ENCODE data around the gene P3H2. TPM values are rescaled to one million over a fixed set of nuclear protein-coding genes. Genes with fewer than 3 reads are reported as not detected.

Gene P3H2
- total RNA-seq, 2 donors from 2014 or later = 5.1 to 5.4 TPM

GRCh38 chr3:190127797-190128196 is 7.1 kb upstream of the P3H2 start:
- no peak overlapping the region for H3K27ac ChIP-seq
- H3K9me3 ChIP-seq = no peaks in the 10 kb centered on the region
- no peaks in the 10 kb centered on the region for H3K27me3 ChIP-seq
- H3K4me3 ChIP-seq = no peak overlapping the region
- TF ChIP-seq, protein P1, sequence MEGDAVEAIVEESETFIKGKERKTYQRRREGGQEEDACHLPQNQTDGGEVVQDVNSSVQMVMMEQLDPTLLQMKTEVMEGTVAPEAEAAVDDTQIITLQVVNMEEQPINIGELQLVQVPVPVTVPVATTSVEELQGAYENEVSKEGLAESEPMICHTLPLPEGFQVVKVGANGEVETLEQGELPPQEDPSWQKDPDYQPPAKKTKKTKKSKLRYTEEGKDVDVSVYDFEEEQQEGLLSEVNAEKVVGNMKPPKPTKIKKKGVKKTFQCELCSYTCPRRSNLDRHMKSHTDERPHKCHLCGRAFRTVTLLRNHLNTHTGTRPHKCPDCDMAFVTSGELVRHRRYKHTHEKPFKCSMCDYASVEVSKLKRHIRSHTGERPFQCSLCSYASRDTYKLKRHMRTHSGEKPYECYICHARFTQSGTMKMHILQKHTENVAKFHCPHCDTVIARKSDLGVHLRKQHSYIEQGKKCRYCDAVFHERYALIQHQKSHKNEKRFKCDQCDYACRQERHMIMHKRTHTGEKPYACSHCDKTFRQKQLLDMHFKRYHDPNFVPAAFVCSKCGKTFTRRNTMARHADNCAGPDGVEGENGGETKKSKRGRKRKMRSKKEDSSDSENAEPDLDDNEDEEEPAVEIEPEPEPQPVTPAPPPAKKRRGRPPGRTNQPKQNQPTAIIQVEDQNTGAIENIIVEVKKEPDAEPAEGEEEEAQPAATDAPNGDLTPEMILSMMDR (IDR thresholded peaks at IDR 0.05) = no peak
- DNase-seq (ENCODE audit: low spot score) = no peak
- no peaks in the 10 kb centered on the region for H3K36me3 ChIP-seq
- no peaks in the 10 kb centered on the region for H3K4me1 ChIP-seq

DNA sequence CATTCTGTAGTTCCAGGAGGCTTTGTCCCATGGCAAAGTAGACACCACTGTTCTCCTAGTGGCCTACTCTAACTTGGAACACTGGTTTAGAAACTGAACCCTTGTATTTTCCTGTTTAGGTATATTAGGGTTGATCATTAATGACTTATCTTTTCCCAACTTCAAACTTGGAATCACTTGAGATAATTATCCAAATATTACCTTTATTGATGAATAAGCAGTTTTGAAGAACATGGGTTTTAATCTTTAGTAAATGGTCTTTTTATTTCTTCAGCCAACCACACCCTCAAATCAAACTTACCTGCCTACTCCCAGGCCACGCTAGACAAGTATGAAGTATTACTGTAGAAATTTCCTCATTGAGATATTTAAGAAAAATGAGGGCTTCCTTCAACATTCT is 6.5 kb upstream of the P3H2 start:
- no peaks in the 10 kb centered on the region for H3K9me3 ChIP-seq
- TF ChIP-seq, protein P1 (IDR thresholded peaks at IDR 0.05) = no peak
- H3K27ac ChIP-seq = no peak overlapping the region
- no peak overlapping the region for H3K4me3 ChIP-seq
- no peaks in the 10 kb centered on the region for H3K36me3 ChIP-seq
- DNase-seq (ENCODE audit: low spot score) = no peak
- no peaks in the 10 kb centered on the region for H3K4me1 ChIP-seq
- no peaks in the 10 kb centered on the region for H3K27me3 ChIP-seq

DNA sequence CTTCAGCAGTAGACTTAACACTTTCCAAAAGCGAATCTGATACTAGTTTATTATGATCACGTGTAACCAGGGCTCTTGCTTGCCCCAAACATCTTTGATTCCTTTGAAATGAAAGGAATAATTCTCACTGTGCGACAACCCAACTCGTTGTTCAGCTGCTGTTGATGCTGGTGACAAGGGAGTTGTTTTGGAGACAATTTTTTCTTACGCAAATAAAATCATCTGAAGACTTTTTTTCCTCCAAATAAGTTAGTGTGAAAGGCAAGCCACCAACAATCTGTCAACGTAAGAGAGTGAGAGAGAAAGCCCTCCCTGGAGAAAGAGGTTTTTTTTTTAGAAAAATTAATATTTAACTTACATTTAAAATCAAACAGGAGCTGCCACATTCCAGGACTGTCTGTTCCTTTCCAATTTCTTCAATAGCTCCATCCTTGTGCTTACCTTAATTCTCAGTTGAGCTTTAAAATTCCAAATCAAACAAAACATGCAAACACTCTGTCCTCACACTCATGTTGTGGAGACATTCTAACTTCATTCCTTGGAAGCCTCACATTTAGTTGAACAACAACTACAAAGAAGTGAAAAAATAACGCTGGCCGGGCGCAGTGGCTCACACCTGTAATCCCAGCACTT is 4.9 kb upstream of the P3H2 start:
- Histone ChIP-seq H3K9me3 (no peaks in the 10 kb centered on the region), H3K36me3 (no peaks in the 10 kb centered on the region), H3K4me3 (no peak overlapping the region), H3K27ac (no peak overlapping the region), H3K4me1 (peaks cover 0 to 6% of the 10 kb centered on the region in 2 donors), H3K27me3 (no peaks in the 10 kb centered on the region)
- DNase-seq (ENCODE audit: low spot score) = no peak
- TF ChIP-seq, protein P1 (IDR thresholded peaks at IDR 0.05) = no peak

- H3K4me3 ChIP-seq = no peak overlapping the region
- H3K36me3 ChIP-seq = no peaks in the 10 kb centered on the region
- peaks cover 0 to 12% of the 10 kb centered on the region in 2 donors for H3K4me1 ChIP-seq
- H3K27ac ChIP-seq = no peak overlapping the region
- no peaks in the 10 kb centered on the region for H3K27me3 ChIP-seq
- no peaks in the 10 kb centered on the region for H3K9me3 ChIP-seq
- TF ChIP-seq, protein P1 (IDR thresholded peaks at IDR 0.05) = no peak
- DNase-seq (ENCODE audit: low spot score) = no peak
Observed at GRCh38 chr3:190124067-190124466, 3.4 kb upstream of the P3H2 start.

DNA sequence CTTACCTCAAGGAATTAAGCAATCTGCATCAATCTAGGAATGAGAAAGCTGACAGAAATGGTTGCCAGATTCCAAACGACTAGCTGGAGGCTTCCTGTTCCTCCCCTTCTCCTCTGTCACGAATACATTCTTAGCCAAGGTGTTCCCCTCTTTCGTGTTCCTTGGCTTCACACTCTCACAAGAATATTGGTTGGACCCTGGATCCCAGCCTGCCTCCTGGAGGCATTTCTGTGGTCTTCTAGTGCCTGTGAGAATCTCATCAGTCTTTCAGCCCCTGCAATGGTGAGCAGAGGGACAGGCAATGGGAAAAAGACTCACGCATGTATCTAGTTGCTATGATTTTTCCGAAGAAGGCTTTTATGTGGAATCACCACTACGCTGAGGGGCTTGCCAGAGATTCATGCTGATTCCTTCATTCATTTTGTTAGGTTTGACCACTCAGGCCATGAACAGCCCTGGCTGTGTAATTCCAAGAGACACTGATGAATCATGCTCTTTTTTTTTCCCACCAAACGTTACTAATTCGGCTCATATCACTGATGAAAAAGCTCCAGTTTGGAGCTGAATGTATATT is 1.6 kb upstream of the P3H2 start:
- no peak overlapping the region for H3K4me3 ChIP-seq
- TF ChIP-seq, protein P1 (IDR thresholded peaks at IDR 0.05) = no peak
- no peak for DNase-seq (ENCODE audit: low spot score)
- H3K27me3 ChIP-seq = no peaks in the 10 kb centered on the region
- H3K27ac ChIP-seq = no peak overlapping the region
- peaks cover 0 to 12% of the 10 kb centered on the region in 2 donors for H3K4me1 ChIP-seq
- H3K9me3 ChIP-seq = no peaks in the 10 kb centered on the region
- no peaks in the 10 kb centered on the region for H3K36me3 ChIP-seq

DNA sequence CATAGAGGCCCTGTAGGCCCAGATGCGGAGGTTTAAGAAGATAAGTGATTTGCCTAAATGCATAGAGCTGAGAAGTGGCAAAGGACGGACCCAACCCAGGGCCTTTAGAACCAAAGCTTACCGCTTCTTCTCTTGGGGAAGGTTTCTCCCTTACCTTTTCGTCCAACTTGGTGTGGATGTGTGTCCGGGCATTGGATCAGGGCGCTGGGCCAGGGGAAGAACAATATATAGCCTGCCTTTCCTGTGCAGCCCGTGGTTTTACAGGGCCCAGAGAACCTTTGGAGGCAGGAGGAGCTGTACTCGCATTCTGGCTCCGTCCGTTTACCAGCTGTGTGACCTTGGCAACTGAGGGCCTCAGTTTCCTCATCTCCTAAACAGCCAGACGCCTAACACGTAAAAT is 686 bp upstream of the P3H2 start:
- DNase-seq (ENCODE audit: low spot score) = no peak
- Histone ChIP-seq H3K4me1 (peaks cover 0 to 12% of the 10 kb centered on the region in 2 donors), H3K27ac (no peak overlapping the region), H3K27me3 (no peaks in the 10 kb centered on the region), H3K36me3 (no peaks in the 10 kb centered on the region), H3K4me3 (no peak overlapping the region), H3K9me3 (no peaks in the 10 kb centered on the region)
- TF ChIP-seq, protein P1 (IDR thresholded peaks at IDR 0.05) = no peak

Data from right atrium auricular region (tissue), 2 donors.